HG02981 (cell line): ENCODE data around the gene IP6K2.

Source experiments
- ATAC-seq: cut with Tn5 transposase; IDR thresholded peaks from one replicate; pipeline ENCODE4 v1.9.1; 2021; ENCODE audit warnings: mild to moderate bottlenecking, moderate library complexity; ENCODE audit not compliant: unreplicated experiment

The IP6K2 gene

DNA sequence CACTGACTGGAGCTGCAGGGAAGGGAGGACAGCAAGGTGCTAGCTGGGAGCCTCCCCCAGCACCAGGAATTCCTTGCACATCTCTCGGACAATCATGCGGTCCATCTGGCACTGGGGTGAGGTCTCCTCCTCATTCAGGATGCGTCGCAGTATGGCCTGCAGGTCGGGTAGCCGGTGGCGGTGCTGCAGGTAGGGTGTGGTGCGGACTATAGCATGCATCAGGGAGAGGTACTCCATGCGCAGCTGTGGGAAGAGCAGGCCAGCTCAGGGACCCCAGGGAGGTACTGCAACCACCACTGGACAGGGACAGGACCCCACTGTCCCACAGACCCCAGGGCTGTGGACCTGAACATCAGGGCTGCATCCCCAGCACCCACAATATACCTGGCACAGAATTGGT lies 42.5 kb downstream of the IP6K2 start:
- ATAC-seq = no peak

DNA sequence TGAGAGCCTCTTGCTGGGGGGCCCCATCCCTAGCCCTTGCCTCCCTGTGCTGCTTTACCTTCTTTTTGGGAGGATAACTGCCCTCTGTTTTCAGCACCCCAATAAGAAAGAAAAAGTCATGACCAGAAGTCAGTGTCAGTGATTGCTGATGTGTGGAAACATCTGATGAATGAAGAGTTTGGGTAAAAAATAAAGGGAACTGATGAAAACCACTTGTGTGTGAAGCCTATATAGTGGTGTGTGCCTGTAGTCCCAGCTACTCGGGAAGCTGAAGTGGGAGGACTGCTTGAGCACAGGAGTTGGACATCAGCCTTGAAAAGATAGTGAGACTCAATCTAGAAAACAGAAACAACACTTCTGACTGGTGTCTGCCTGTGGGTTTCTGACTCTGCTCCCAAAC lies 44.5 kb downstream of the IP6K2 start:
- ATAC-seq = no peak

DNA sequence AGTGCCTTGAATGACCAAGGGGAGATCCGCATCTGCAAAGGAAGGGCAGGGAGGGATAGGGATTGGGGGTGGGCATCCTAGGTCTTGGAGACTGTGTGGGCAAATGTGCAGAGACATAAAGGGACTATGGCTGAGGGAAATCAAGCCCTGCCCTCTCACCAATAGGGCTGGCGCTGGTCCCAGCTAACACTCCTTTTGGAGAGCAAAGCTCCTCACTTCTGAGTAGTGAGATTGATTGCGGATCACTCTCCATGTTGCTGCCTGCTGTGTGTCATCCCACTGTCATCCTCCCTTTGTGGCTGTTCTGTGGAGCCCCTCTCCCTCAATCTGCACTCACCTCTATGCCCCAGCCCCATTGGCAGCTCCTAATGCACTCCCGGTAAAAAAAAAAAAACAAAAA lies 52.1 kb downstream of the IP6K2 start:
- ATAC-seq = no peak

GRCh38 chr3:48664313-48664644 lies 52.7 kb downstream of the IP6K2 start:
- ATAC-seq = no peak

DNA sequence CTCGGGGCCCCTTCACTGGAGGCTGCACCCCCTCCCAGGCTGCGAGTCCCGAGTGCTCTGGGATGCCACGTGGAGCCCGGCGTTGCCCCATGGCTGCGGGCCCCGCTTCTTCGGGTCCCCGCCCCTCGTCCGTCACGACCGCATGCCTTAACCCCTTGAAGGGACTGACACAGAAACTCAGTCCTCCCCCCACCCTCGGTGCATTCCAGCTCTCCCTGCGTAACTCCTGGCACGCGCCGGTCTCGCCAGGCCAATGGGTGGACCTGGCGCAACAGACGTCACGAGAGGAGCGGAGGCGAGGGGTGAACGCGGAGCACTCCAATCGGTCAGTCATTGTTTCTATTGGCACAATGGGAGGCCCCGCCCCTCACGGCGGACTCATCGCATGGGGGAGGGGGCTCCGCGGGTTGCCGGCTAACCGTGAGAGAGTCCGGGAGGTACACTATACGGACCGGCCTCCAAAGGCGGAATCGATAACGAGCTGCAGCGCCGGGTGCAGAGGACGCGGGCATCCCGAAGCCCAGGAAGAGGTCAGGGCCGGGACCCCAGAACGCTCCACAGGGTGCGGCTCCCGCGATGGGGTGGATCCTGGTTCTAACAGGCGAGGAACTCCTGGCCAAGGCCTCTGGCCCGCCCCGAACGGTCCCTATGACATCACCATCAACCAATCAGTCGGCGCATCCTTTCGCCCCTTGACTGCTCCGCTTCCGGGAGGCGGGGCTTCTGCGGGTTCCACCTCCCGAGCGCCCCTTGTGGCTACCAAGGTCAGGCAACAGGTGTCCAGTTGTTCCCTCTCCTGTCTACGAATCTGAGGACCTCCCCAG lies 53.3 kb downstream of the IP6K2 start:
- ATAC-seq = peak; percentile 84

- ATAC-seq = no peak
Measured at GRCh38 chr3:48662753-48663488, 54.1 kb downstream of the IP6K2 start, which contains the start of gene CELSR3. TSS of gene CELSR3 (minus strand) at chr3:48662886. CDS start at chr3:48662634, 252 bp downstream.

- no peak for ATAC-seq
Measured at GRCh38 chr3:48662145-48662752, 54.8 kb downstream of the IP6K2 start.

GRCh38 chr3:48661501-48662144 lies 55.4 kb downstream of the IP6K2 start:
- no peak for ATAC-seq

DNA sequence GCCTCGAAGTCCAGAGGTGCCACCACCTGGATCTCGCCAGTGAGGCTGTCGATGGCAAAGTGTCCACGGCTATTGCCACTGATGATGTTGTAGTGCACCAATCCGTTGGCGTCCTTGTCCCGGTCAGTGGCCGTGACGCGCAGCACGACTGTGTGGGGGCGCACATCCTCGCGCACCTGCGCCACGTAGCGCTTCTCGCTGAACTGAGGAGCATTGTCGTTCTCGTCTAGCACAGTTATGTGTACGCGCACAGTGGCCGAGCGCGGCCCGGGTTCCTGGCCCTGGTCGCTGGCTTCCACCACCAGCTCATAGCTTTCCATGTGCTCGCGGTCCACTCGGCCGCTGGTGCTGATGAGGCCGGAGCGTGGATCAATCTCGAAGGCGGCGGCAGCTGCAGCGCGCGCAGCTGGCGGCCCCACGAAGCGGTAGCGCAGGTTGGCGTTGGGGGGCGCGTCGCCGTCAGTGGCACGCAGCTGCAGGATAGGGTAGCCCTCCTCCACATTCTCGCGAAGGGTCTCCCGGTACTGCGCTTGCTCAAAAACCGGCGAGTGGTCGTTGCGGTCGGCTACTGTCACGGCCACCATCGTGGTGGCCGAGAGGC lies 56.1 kb downstream of the IP6K2 start:
- no peak for ATAC-seq

GRCh38 chr3:48656841-48657281 lies 60.2 kb downstream of the IP6K2 start:
- no peak for ATAC-seq

GRCh38 chr3:48656061-48656840 lies 60.8 kb downstream of the IP6K2 start:
- ATAC-seq = peak; percentile 60

DNA sequence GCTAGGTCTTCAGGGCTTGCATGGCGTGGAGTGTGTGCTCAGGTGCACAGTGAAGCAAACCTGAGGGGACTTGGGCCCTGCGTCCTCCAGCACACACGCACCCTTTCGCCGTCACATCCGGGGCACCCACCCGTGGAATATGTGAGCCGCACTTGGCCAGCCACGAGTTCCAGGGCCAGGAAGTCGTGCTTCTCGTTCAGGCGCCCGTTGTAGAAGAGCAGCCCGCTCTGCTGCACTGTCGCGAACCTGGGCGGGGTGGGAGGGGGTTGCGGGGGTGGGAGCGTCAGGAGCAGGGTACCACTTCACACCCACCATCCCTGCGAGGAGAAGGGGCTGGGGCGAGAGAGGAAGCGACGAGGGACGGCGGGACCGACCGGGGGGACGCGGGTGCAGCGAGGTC lies 61.4 kb downstream of the IP6K2 start:
- ATAC-seq = no peak

GRCh38 chr3:48655063-48655462 lies 62.0 kb downstream of the IP6K2 start:
- no peak for ATAC-seq

DNA sequence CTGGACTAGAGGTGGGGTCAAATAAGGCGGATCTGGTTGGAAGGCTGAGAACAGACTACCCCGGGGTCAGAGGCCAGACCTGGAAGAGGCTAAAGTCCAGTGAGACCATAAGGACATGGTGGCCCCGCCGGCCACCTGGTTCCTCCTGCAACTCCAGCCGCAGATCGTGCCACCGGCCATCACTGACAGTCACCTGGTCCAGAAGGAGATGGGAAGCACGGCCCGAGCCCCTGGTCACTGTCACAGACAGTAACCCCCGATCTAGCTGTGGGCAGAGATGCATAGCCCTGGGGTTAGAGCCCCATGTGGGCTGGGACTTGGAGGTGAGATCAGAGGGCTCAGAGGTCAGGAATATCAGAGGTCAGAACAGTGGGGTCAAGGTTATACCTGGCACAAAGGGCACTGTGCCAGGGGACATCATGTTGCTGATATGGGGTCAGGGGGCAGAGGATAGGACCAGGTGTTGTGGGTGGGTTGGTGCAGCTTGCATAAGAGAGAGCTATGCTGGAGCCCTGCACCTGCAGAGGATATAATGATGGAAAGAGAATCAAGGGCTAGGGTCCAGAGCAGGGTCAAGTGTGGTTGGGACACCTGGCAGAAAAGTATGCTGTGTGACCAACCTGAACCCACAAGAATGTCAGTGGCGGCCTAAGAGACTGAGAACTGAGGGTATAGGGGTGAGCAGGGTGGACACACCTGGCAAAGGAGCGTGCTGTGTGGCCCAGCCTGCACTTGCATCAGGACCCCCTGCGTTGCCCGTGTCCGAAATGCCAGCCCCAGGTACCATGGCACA lies 63.9 kb downstream of the IP6K2 start:
- ATAC-seq = no peak

DNA sequence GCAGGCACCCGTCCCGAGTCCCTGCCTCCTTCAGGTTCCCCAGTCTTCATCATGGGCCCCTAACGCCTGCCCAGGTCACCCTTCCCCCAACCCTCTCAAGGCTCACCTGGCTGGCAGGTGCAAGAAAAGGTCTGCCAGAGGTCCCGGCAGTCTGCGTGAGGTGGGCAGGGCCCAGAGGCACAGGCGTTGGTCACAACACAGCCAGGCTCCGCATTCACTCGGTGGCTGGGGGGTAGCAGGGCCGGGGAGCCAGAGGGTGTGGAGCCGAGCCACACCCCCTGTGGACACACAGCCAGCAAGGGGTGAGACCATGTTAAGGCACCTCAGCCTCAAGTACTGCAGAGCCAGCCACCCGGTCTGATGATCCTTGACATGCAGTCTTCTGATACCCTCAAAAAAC lies 65.2 kb downstream of the IP6K2 start:
- ATAC-seq = no peak

GRCh38 chr3:48650723-48651122 lies 66.3 kb downstream of the IP6K2 start:
- no peak for ATAC-seq

GRCh38 chr3:48648188-48648850 lies 68.7 kb downstream of the IP6K2 start:
- ATAC-seq = no peak

DNA sequence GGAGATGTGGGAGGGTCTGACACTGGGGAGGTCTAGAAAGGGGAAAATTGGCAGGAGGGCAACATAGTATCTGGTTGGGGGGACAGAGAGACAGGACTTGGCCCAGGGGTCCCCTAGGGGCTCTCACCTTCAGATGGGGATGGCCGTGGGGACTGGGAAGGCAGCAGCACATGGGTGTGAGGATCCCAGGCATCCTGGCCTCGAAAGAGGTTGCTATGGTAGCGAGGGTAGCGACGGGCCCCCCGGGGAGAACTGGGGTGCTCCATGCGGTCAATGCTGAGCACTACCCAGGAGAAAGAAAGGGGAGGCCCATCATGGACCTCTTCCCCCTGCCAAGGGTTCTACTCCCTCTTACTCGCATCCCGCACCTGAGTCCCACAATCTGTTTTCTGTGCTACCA lies 69.3 kb downstream of the IP6K2 start:
- ATAC-seq = no peak
